RKO (cell line): ENCODE measurements around the gene GIGYF2.
"Not testable (repeated sequence)": the region's sequence is repeated elsewhere in the genome, so short reads cannot be mapped to it uniquely, and the experiment has no call there.

ENCODE experiments used
- DNase-seq: peaks from one replicate; pipeline ENCODE4 v3.0.0-alpha.2; 2016; ENCODE audit warnings: low spot score

Gene GIGYF2, protein sequence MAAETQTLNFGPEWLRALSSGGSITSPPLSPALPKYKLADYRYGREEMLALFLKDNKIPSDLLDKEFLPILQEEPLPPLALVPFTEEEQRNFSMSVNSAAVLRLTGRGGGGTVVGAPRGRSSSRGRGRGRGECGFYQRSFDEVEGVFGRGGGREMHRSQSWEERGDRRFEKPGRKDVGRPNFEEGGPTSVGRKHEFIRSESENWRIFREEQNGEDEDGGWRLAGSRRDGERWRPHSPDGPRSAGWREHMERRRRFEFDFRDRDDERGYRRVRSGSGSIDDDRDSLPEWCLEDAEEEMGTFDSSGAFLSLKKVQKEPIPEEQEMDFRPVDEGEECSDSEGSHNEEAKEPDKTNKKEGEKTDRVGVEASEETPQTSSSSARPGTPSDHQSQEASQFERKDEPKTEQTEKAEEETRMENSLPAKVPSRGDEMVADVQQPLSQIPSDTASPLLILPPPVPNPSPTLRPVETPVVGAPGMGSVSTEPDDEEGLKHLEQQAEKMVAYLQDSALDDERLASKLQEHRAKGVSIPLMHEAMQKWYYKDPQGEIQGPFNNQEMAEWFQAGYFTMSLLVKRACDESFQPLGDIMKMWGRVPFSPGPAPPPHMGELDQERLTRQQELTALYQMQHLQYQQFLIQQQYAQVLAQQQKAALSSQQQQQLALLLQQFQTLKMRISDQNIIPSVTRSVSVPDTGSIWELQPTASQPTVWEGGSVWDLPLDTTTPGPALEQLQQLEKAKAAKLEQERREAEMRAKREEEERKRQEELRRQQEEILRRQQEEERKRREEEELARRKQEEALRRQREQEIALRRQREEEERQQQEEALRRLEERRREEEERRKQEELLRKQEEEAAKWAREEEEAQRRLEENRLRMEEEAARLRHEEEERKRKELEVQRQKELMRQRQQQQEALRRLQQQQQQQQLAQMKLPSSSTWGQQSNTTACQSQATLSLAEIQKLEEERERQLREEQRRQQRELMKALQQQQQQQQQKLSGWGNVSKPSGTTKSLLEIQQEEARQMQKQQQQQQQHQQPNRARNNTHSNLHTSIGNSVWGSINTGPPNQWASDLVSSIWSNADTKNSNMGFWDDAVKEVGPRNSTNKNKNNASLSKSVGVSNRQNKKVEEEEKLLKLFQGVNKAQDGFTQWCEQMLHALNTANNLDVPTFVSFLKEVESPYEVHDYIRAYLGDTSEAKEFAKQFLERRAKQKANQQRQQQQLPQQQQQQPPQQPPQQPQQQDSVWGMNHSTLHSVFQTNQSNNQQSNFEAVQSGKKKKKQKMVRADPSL (N-terminal part only)

GRCh38 chr2:232697059-232697806 is at the start of gene GIGYF2:
Gene GIGYF2, plus strand, starts transcription at chr2:232697331. Its CDS starts 37,867 bp downstream, at chr2:232735198.
- DNase-seq, result peak; percentile 95

DNA sequence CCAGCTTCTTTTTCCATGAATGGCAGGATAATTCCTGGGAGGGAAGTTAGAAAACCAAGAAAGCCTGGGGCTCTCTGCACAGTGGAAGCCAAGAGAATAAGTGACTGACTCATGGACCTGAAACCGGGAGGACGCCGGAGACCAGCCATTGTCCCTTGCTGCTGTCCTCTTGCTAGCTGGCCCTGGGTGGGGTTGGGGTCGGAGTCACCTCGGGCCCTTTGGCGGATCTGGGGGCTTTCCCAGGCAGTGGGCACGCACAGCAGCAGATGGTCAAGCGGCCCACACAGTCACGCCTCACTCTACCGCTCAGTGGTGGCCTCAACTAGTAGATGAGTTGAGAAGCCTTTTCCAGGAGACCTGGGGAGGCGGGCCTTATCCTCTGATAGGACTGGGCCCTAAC is 48.1 kb upstream of the GIGYF2 start:
- DNase-seq, result no peak

DNA sequence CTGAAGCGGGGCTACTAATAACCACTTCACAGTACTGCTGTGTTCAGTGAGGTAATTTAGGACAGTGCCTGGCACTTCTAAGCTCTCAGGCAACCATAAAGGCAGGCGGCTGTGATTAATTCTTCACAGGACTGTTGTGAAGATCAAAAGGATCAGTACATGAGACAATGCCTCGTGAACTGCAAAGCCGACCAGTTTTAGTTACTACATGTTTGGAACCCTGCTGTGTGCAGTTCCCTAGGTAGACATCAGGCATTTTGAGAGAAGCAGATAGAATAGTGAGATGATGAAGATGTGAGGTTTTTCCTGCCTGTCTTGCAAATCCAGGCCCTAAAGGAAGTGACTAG is 44.7 kb upstream of the GIGYF2 start:
- DNase-seq, result no peak

- DNase-seq, result no peak
Measured at GRCh38 chr2:232653441-232653840, 43.7 kb upstream of the GIGYF2 start.

GRCh38 chr2:232655392-232655791 is 41.7 kb upstream of the GIGYF2 start:
- DNase-seq, result no peak

DNA sequence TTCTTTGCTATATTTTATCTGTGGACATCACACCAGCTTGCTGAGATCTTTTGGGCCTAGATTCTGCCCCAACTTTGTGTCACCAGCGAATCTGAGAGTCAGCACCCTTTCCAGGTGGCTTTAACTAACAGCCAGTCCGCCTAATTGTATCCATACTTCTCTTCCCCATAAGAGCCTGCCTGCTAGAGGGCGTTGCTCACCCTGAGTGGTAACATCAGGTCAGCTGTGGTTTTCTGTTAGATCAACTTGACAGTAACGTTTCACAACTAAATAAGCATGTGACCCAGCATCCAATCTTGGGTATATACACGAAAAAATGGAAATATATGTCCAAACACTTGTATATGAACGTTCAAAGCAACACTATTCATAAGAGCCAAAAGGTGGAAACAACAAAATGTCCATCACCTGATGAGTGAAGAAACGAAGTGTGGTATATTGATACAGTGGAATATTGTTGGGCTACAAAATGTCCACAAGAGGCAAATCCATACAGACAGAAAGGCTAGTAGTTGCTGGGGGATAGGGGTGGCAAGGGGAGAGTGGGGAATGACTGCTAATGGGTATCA is 38.8 kb upstream of the GIGYF2 start:
- DNase-seq, result no peak

DNA sequence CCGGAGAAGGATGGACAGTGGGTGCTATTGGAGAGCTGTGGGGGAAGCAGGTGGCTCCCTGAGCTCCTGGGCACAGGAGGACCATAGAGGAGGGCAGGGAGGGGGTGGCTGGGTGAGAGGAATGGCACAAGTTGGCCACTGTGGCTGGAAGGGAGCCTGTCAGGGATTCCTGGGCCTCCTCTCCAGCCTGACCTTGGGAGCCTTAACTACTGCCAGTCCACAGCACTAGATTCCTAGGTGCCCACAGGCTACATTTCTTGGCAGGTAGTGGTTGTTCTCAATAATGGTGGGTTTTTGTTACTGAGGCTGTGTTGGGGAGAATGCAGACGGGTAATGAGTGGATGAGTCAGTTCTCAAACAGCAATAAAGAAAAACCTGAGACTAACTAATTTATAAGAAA is 37.8 kb upstream of the GIGYF2 start:
- DNase-seq, result no peak

DNA sequence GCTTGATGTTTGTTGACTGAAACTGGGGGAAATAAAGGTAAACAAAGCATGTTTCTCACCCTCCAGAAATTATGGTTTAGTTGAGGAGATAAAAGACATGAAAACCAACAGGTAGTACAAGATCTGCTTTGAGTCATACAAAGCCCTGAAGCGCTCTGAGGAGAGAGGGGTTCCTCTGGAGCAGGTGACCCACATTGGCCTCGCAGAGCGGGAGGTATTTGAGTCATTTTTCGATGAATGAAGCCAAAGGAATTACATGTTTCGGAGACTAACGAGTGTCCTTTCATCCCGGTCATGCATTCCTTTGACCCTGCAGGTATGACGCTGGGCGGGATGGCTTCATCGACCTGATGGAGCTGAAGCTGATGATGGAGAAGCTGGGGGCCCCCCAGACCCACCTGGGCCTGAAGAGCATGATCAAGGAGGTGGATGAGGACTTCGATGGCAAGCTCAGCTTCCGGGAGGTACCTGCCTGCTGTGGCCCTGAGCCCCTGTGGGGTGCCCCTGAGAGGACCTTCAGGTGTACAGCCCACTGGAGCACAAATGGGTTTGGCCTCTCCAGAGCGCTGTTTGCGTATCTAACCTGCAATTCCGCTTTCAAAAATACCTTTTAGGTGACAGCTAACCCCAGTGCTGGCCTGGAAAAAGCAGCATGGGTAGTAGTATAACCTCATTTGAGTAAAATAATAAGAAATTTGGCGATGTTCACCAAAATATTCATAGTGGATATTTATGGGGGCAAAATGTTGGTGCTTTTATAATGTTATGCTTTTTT is 34.5 kb upstream of the GIGYF2 start:
- no peak for DNase-seq

- no peak for DNase-seq
Measured at GRCh38 chr2:232666051-232666805, 30.9 kb upstream of the GIGYF2 start.

DNA sequence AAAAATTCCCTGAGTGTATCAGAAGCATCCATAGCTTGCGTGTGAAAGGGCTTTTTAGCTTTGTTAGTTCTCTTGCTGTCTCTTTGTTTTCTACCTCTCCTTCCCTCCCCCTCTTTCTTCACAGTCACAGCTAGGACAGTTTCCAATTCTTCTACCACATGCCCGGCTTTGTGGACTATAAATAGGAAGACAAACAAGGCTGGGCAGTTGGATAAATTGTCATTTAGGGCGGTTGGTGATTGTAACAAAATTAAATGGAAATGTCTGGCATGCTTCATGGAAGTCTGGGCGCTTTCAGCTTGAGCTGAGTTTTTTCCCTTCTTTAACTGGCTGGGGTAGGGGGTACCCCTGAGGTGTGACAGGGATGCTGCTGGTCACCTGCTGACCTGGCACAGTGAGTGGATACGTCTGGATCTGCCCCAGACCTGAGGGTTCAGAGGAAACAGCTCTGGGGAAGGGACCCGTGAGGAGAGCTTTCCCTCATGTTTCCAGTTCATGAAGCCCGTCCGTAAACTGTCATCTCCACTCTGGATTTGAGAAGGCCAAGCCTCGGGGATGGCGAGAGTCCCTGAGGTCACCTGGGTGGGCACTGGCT is 29.0 kb upstream of the GIGYF2 start:
- no peak for DNase-seq

GRCh38 chr2:232668805-232669444 is 28.2 kb upstream of the GIGYF2 start:
- no peak for DNase-seq

- no peak for DNase-seq
Measured at GRCh38 chr2:232672588-232672987, 24.5 kb upstream of the GIGYF2 start.

DNA sequence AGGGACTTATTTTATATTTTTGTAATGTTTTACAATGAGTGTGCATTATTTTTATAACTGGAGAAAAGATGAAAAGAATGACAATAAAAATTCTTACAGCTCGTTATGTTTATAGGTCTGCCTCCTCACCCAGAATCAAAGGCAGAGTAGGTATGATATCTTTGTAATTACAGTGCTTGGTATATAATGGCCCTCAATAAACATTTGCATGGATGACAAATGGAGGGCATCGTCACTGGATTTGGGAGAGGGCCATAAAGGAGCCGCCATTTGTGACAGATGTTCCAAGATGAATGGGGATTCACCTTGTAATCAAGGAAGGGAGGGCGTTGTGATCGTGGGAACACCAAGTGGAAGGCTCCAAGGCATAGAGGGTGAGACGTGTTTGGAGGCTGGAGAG is 22.6 kb upstream of the GIGYF2 start:
- no peak for DNase-seq

- no peak for DNase-seq
Measured at GRCh38 chr2:232675381-232675780, 21.8 kb upstream of the GIGYF2 start.

- DNase-seq, result no peak
Measured at GRCh38 chr2:232680006-232680405, 17.1 kb upstream of the GIGYF2 start.

- no peak for DNase-seq
Measured at GRCh38 chr2:232681527-232681926, 15.6 kb upstream of the GIGYF2 start.

DNA sequence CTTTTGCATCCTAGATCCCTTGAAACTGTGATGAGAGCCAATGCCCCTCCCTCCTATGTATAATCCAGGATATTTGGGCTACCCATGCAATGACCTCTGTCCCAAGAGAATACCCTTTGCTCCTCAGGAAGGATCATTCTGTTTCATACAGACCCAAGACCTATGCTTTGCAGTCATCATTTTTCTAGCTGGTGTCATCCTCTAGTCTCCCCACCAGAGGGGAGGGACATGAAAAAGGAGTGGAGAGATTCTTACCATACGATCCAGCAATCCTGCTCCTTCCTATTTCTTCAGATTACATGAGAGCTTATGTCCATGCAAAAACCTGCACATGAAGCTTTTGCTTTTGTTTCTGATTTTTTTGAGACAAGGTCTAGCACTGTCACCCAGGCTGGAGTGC is 13.8 kb upstream of the GIGYF2 start:
- DNase-seq, result no peak

DNA sequence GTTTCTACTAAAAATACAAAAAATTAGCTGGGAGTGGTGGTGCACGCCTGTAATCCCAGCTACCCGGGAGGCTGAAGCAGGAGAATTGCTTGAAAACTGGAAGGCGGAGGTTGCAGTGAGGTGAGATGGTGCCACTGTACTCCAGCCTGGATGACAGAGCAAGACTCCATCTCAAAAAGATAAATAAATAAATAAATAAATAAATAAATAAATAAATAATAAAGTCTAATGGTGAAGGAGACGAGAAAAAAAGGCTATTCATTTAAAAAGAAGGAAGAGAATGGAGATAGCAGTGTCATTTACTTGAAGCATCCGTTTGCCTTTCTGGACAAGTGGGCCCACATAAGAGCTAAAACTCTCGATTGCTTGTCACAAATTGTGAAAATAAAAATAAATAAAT is 11.7 kb upstream of the GIGYF2 start:
- DNase-seq, result not testable (repeated sequence)
